ENCODE measurements around the gene ZNF646.
"Not testable (repeated sequence)": the region's sequence is repeated elsewhere in the genome, so short reads cannot be mapped to it uniquely, and the experiment has no call there.

The ZNF646 gene

DNA sequence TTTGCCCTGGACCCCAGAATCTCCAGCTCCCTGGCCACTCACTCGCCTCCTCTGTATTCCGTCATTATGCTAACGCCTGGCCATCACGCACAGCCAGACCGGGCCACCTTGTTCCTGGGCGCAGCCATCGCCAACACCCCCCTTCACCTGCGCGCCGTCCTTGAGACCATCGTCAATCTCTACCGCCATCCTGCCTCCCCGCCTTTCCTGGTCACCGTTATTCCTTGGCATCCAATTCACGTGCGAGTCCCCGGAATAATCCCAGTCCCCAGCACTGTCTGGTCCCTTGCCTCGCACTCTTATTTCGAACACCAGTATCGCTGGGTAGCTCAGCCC lies 19.8 kb downstream of the ZNF646 start:
- Histone ChIP-seq H3F3A (ENCODE audit: low read depth) (no peaks in the 10 kb centered on the region), H3K79me2 (ENCODE audit: insufficient read depth, low read length) (peaks cover 42% of the 10 kb centered on the region), H3K9me3 (ENCODE audit: insufficient read depth, low read depth, low read length) (no peaks in the 10 kb centered on the region), H3K9me2 (replicated peaks; ENCODE audit: low read depth, low read length) (no peaks in the 10 kb centered on the region), H3K9ac (ENCODE audit: low read depth, low read length, poor library complexity, severe bottlenecking) (peak overlapping the region; percentile 89), H3K4me2 (ENCODE audit: low read depth, low read length, poor library complexity, severe bottlenecking) (peak overlapping the region; percentile 90), H2AFZ (ENCODE audit: low read length) (peak overlapping the region; percentile 75), H3K36me3 (ENCODE audit: insufficient read depth, low read length) (peaks cover 10% of the 10 kb centered on the region; the same call in 1 of the 2 replicates), H3K4me3 (ENCODE audit: low read length, poor library complexity, severe bottlenecking) (peak overlapping the region; percentile 94), H4K20me1 (ENCODE audit: insufficient read depth, low read length, poor library complexity, severe bottlenecking) (peaks cover 14% of the 10 kb centered on the region), H3K27me3 (ENCODE audit: insufficient read depth, low read length, poor library complexity, severe bottlenecking) (no peaks in the 10 kb centered on the region), H3K4me1 (ENCODE audit: insufficient read depth, low read length, poor library complexity, severe bottlenecking) (peaks cover 21% of the 10 kb centered on the region)
- TF ChIP-seq EZH2phosphoT487 (IDR thresholded peaks at IDR 0.05; ENCODE audit: borderline replicate concordance): no peak
- no peak for TF ChIP-seq CTCF (conservative IDR thresholded peaks at IDR 0.05; ENCODE audit: low read length)

GRCh38 chr16:31094424-31095120 lies 20.4 kb downstream of the ZNF646 start, which contains the start of gene VKORC1:
TSS of gene VKORC1 (minus strand) at chr16:31094797. CDS start at chr16:31094729, 68 bp downstream.
- Histone ChIP-seq H3K4me2 (ENCODE audit: low read depth, low read length, poor library complexity, severe bottlenecking) (peak within 1 kb of the TSS; percentile 90), H3K9ac (ENCODE audit: low read depth, low read length, poor library complexity, severe bottlenecking) (peak within 1 kb of the TSS; percentile 89), H3K4me3 (ENCODE audit: low read length, poor library complexity, severe bottlenecking) (peak within 1 kb of the TSS; percentile 94), H3K9me2 (replicated peaks; ENCODE audit: low read depth, low read length) (no peaks in the 10 kb centered on the region), H4K20me1 (ENCODE audit: insufficient read depth, low read length, poor library complexity, severe bottlenecking) (peaks cover 14% of the 10 kb centered on the region), H3K79me2 (ENCODE audit: insufficient read depth, low read length) (peaks cover 40% of the 10 kb centered on the region), H3K27me3 (ENCODE audit: insufficient read depth, low read length, poor library complexity, severe bottlenecking) (no peaks in the 10 kb centered on the region), H2AFZ (ENCODE audit: low read length) (peak within 1 kb of the TSS; percentile 91), H3K4me1 (ENCODE audit: insufficient read depth, low read length, poor library complexity, severe bottlenecking) (peaks cover 21% of the 10 kb centered on the region), H3K9me3 (ENCODE audit: insufficient read depth, low read depth, low read length) (no peaks in the 10 kb centered on the region), H3K36me3 (ENCODE audit: insufficient read depth, low read length) (peaks cover 10% of the 10 kb centered on the region; the same call in 1 of the 2 replicates), H3F3A (ENCODE audit: low read depth) (no peaks in the 10 kb centered on the region)
- TF ChIP-seq CTCF (conservative IDR thresholded peaks at IDR 0.05; ENCODE audit: low read length): no peak
- no peak for TF ChIP-seq EZH2phosphoT487 (IDR thresholded peaks at IDR 0.05; ENCODE audit: borderline replicate concordance)

DNA sequence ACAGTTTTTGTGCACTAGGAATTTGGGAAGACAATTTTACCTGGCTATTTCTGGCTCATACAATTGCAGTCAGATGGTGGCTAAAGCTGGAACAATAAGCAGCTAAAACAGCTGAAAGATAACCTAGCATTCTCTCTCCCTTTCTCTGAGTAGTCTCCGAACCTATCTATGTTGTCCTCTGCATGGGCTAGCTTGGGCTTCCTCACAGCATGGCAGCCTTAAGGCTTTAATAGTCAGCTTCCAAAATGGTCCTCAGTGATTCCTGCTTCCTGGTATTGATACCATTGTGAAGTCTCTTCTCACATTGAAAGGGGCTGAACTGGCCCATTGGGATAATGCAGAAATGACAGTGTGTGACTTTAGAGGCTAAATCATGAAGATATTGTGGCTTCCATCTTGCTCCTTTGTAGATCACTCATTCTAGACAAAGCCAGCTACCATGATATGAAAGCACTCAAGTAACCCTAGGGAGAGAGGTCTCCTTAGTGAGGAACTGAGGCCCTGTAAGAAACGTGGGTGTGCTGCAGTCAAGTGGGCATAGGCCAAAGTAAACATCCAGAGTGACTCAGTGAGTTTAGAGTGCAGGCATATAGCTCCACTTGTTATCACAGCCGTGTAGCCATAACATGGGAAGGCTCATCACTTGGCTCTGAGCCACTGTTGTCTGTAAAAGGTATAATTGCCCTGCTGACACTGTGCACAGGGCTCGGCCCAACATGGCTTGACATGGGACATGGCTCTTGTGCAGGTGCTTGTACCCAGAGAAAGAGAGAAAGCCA lies 25.8 kb downstream of the ZNF646 start:
- H3K4me2 ChIP-seq (ENCODE audit: low read depth, low read length, poor library complexity, severe bottlenecking): no peak overlapping the region
- H3K27me3 ChIP-seq (ENCODE audit: insufficient read depth, low read length, poor library complexity, severe bottlenecking): no peaks in the 10 kb centered on the region
- no peak overlapping the region for H3K9ac ChIP-seq (ENCODE audit: low read depth, low read length, poor library complexity, severe bottlenecking)
- H3K9me3 ChIP-seq (ENCODE audit: insufficient read depth, low read depth, low read length): no peaks in the 10 kb centered on the region
- TF ChIP-seq EZH2phosphoT487 (IDR thresholded peaks at IDR 0.05; ENCODE audit: borderline replicate concordance) (no peak), CTCF (conservative IDR thresholded peaks at IDR 0.05; ENCODE audit: low read length) (no peak)
- H3F3A ChIP-seq (ENCODE audit: low read depth): no peaks in the 10 kb centered on the region
- 0 out of 2 replicates have a peak overlapping the region, but pooled peaks have one; percentile 15 for H2AFZ ChIP-seq (ENCODE audit: low read length)
- H3K79me2 ChIP-seq (ENCODE audit: insufficient read depth, low read length): no peaks in the 10 kb centered on the region
- H3K36me3 ChIP-seq (ENCODE audit: insufficient read depth, low read length): no peaks in the 10 kb centered on the region
- H4K20me1 ChIP-seq (ENCODE audit: insufficient read depth, low read length, poor library complexity, severe bottlenecking): no peaks in the 10 kb centered on the region
- no peaks in the 10 kb centered on the region for H3K4me1 ChIP-seq (ENCODE audit: insufficient read depth, low read length, poor library complexity, severe bottlenecking)
- H3K4me3 ChIP-seq (ENCODE audit: low read length, poor library complexity, severe bottlenecking): no peak overlapping the region
- H3K9me2 ChIP-seq (replicated peaks; ENCODE audit: low read depth, low read length): no peaks in the 10 kb centered on the region

DNA sequence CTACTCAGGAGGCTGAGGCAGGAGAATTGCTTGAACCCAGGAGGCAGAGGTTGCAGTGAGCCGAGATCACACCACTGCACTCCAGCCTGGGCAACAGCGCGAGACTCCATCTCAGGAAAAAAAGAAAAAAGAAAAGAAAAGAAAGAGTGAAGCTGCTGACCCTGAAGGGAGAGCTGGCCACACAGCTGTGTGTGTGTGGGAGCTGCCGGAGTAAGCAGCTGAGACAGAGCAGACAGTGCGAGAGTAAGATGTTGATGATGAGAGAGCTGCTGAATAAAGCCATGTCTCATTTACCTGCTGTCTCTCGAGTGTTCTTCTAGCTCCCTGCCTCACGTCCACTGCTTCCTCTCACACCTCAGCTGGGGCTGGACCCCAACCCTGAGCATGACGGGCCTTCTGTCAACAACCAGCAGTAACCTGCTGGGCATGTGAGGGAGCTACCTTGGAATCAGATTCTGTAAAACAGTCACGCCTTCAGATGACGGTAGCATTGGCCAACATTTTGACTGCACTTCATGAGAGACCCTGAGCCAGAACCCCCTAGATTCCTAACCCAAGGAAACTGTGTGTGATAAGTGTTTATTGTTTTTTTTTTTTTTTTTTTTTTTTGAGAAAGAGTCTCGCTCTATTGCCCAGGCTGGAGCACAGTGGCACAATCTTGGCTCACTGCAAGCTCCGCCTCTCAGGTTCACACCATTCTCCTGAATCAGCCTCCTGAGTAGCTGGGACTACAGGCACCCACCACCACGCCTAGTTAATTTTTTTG lies 26.8 kb downstream of the ZNF646 start:
- not testable (repeated sequence) for H3K4me1 ChIP-seq (ENCODE audit: insufficient read depth, low read length, poor library complexity, severe bottlenecking); H2AFZ ChIP-seq (ENCODE audit: low read length); H3K36me3 ChIP-seq (ENCODE audit: insufficient read depth, low read length); H3K79me2 ChIP-seq (ENCODE audit: insufficient read depth, low read length); H3F3A ChIP-seq (ENCODE audit: low read depth); H3K9me2 ChIP-seq (replicated peaks; ENCODE audit: low read depth, low read length); H3K9ac ChIP-seq (ENCODE audit: low read depth, low read length, poor library complexity, severe bottlenecking); H3K9me3 ChIP-seq (ENCODE audit: insufficient read depth, low read depth, low read length); H3K4me2 ChIP-seq (ENCODE audit: low read depth, low read length, poor library complexity, severe bottlenecking); H3K27me3 ChIP-seq (ENCODE audit: insufficient read depth, low read length, poor library complexity, severe bottlenecking); H3K4me3 ChIP-seq (ENCODE audit: low read length, poor library complexity, severe bottlenecking); H4K20me1 ChIP-seq (ENCODE audit: insufficient read depth, low read length, poor library complexity, severe bottlenecking)
